H1 (cell line): Measurements from ENCODE around the gene RPS6KB2. TPM values are rescaled to one million over a fixed set of nuclear protein-coding genes. Genes with fewer than 3 reads are reported as not detected.

Source experiments
- BRCA1 ChIP-seq: IDR thresholded peaks from 2 replicates; pipeline ENCODE4 v1.6.1; 2012; ENCODE audit warnings: low read depth, low read length, improper control_type of control experiment
- CBX5 ChIP-seq: fragments of 300-800, 300-1000 bp; sonication (generic); IDR thresholded peaks from 2 replicates; pipeline ENCODE4 v1.7.1; 2016; ENCODE audit warnings: antibody characterized with exemption, low read length, low read depth
- CHD7 ChIP-seq: fragments of 300-600 bp; sonication (generic); IDR thresholded peaks from 2 replicates; pipeline ENCODE4 v1.7.1; 2012; ENCODE audit warnings: low read length, moderate library complexity, mild to moderate bottlenecking, inconsistent platforms; ENCODE audit not compliant: insufficient replicate concordance
- CREB1 ChIP-seq: IDR thresholded peaks from 2 replicates; pipeline ENCODE4 v1.6.1; 2012; ENCODE audit warnings: inconsistent platforms
- polyA plus RNA-seq, 7 experiments: library from polyadenylated mRNA; depleted of rRNA in 3 of 7; stranded (reverse) in 5 of 7; unstranded in 2 of 7; fragments of >200 nt in 5 of 7; fragments of 200-250 nt in 2 of 7; gene quantifications; 1 replicate in 5 of 7; 2 replicates in 1 of 7; 4 replicates in 1 of 7; pipeline versions ENCODE4 v1.2.1 to v1.2.3, GENCODE V29; 2011 to 2013; ENCODE audit warnings: missing spikeins in 2 of 7, mixed read lengths in 2 of 7
- total RNA-seq: library from RNA; stranded (reverse); fragmentation: NEBNext Ultra II Directional; extraction: Animal tissue kit (Norgen Biotek cat#: 25700); gene quantifications from 2 replicates; pipeline ENCODE4 v1.2.1, GENCODE V29; 2021

Gene RPS6KB2
- total and polyA plus RNA-seq, 2 of the 8 experiments (the other 6 are each of a cell fraction or from before 2014, with no cell fraction given): 41.0 to 47.1 TPM

DNA sequence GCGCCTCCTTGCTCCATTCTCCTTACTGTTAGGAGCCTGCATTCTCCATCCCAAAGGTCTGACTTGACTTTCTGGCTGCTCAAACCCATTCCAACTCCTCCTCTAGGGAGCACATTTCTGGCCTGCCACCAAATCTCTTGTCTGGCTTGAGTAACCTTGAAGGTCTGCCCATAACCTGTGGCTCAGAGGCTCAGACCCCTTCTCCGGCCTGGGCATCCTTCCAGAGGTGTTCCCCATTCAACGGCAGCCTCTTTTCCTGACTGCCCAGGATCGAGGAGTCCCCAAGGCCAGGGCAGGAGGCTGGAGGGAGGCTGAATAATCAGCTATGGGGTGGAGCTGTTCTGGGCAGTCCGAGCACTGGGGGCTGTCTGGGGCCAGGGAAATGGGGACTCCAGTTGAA lies 34.3 kb upstream of the RPS6KB2 start (continued):
- TF ChIP-seq CHD7 (no peak), CREB1 (no peak), BRCA1 (no peak), CBX5 (no peak)
